Thyroid gland (tissue), 4 donors: ENCODE data around the gene PLXNA3.

Experiments used
- CTCF ChIP-seq, 6 experiments: fragments of 200-600 bp in 3 of 6; fragments of 450-650 bp in 3 of 6; sonication (generic) in 3 of 6; IDR thresholded peaks; one replicate each; pipeline ENCODE4 v1.5.1; 2016 to 2019; ENCODE audit warnings: antibody characterized with exemption in 6 of 6, mild to moderate bottlenecking in 2 of 6, inconsistent platforms in 1 of 6, moderate library complexity in 1 of 6
- POLR2A ChIP-seq, 2 donors: fragments of 450-650 bp; IDR thresholded peaks; one replicate each; pipeline ENCODE4 v1.6.1; 2017; ENCODE audit warnings: antibody characterized with exemption in 2 of 2, mild to moderate bottlenecking in 2 of 2, moderate library complexity in 1 of 2

GRCh38 chrX:154441564-154441963 is 16.5 kb upstream of the PLXNA3 start:
- TF ChIP-seq POLR2A (IDR thresholded peaks at IDR 0.05) (no peak), CTCF (IDR thresholded peaks at IDR 0.05) (no peak)
